Hepatocyte (in vitro differentiated cells): ENCODE measurements around the gene STX18.

ENCODE experiments used
- EZH2 ChIP-seq: fragments of 200-600 bp; sonication (generic); IDR thresholded peaks from 2 replicates; pipeline ENCODE4 v1.6.1; 2016; ENCODE audit warnings: antibody characterized with exemption, mild to moderate bottlenecking, borderline replicate concordance
- EZH2phosphoT487 ChIP-seq: fragments of 200-600 bp; sonication (generic); IDR thresholded peaks from one replicate; pipeline ENCODE4 v1.6.1; 2018; ENCODE audit warnings: antibody characterized with exemption, mild to moderate bottlenecking, low read depth, moderate library complexity; ENCODE audit not compliant: unreplicated experiment, severe bottlenecking
- TF ChIP-seq, protein P1 (sequence below): fragments of 200-600 bp; sonication (generic); IDR thresholded peaks from 2 replicates; pipeline ENCODE4 v1.5.1; 2016; ENCODE audit warnings: antibody characterized with exemption, mild to moderate bottlenecking; ENCODE audit not compliant: poor library complexity

- TF ChIP-seq, protein P1, sequence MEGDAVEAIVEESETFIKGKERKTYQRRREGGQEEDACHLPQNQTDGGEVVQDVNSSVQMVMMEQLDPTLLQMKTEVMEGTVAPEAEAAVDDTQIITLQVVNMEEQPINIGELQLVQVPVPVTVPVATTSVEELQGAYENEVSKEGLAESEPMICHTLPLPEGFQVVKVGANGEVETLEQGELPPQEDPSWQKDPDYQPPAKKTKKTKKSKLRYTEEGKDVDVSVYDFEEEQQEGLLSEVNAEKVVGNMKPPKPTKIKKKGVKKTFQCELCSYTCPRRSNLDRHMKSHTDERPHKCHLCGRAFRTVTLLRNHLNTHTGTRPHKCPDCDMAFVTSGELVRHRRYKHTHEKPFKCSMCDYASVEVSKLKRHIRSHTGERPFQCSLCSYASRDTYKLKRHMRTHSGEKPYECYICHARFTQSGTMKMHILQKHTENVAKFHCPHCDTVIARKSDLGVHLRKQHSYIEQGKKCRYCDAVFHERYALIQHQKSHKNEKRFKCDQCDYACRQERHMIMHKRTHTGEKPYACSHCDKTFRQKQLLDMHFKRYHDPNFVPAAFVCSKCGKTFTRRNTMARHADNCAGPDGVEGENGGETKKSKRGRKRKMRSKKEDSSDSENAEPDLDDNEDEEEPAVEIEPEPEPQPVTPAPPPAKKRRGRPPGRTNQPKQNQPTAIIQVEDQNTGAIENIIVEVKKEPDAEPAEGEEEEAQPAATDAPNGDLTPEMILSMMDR: no peak
- TF ChIP-seq EZH2 (no peak), EZH2phosphoT487 (no peak)
These were observed 95.4 kb downstream of the STX18 start for GRCh38 chr4:4446434-4446833.
